ENCODE data around the gene NELL1. TPM values are rescaled to one million over a fixed set of nuclear protein-coding genes. Genes with fewer than 3 reads are reported as not detected.

Gene NELL1
- total and polyA plus RNA-seq, 2 experiments from 2014 or later, result 1.6 TPM; not detected in 1

GRCh38 chr11:21588754-21589153, 919.4 kb downstream of the NELL1 start:
- Mint-ChIP-seq H3K9me3 (peaks cover 3% of the 10 kb centered on the region; the same call in 2 of the 3 replicates), H3K4me1 (no peaks in the 10 kb centered on the region)

More at GRCh38 chr11:21588754-21589153, 919.4 kb downstream of the NELL1 start:
- Histone ChIP-seq H2AFZ (no peak overlapping the region), H3F3A (replicated peaks; ENCODE audit: low read depth) (no peaks in the 10 kb centered on the region), H3K27me3 (ENCODE audit: insufficient read depth) (no peaks in the 10 kb centered on the region), H3K9me2 (ENCODE audit: insufficient read depth) (0 out of 2 replicates have a peak, but pooled peaks cover 3% of the 10 kb centered on the region), H3K27ac (ENCODE audit: low read depth) (no peak overlapping the region), H3K79me2 (replicated peaks; ENCODE audit: insufficient read depth) (no peaks in the 10 kb centered on the region), H3K36me3 (ENCODE audit: insufficient read depth) (no peaks in the 10 kb centered on the region), H4K20me1 (replicated peaks; ENCODE audit: insufficient read depth) (no peaks in the 10 kb centered on the region), H3K4me2 (no peak overlapping the region), H3K4me1 (ENCODE audit: insufficient read depth) (no peaks in the 10 kb centered on the region), H3K4me3 (no peak overlapping the region)
- DNase-seq (ENCODE audit: low spot score) (no peak), ATAC-seq (no peak)
- TF ChIP-seq CTCF (conservative IDR thresholded peaks at IDR 0.05; ENCODE audit: low read depth in 2 of 2) (no peak), EZH2phosphoT487 (IDR thresholded peaks at IDR 0.05; ENCODE audit: unreplicated experiment) (no peak), EZH2 (IDR thresholded peaks at IDR 0.05; ENCODE audit: low read depth, unreplicated experiment) (no peak), STAT1 (IDR thresholded peaks at IDR 0.05; ENCODE audit: unreplicated experiment) (no peak), ETS1 (IDR thresholded peaks at IDR 0.05) (no peak), POLR2AphosphoS5 (IDR thresholded peaks at IDR 0.05; ENCODE audit: low read depth) (no peak), ZNF331 (CRISPR knock-in tag; IDR thresholded peaks at IDR 0.05; ENCODE audit: low read depth) (no peak), REST (IDR thresholded peaks at IDR 0.05; ENCODE audit: unreplicated experiment) (no peak), CREB1 (CRISPR knock-in tag; IDR thresholded peaks at IDR 0.05; ENCODE audit: low read depth) (no peak), ZNF114 (CRISPR knock-in tag; IDR thresholded peaks at IDR 0.05) (no peak), JUNB (IDR thresholded peaks at IDR 0.05; ENCODE audit: unreplicated experiment) (no peak), ZNF462 (CRISPR knock-in tag; IDR thresholded peaks at IDR 0.05) (no peak)
- no peak overlapping the region for H3K4me3 Mint-ChIP-seq
- H3K27me3 Mint-ChIP-seq (ENCODE audit: insufficient read depth, low read depth, poor library complexity), result no peaks in the 10 kb centered on the region
- H3K36me3 Mint-ChIP-seq (ENCODE audit: low read depth), result peaks cover 3% of the 10 kb centered on the region; the same call in 2 of the 3 replicates
- no peak overlapping the region for H3K27ac Mint-ChIP-seq

All from GM23338 (cell line).